A549 treated with AZD9567 at 1 μM for 4 hours (cell line): Measurements from ENCODE around the gene MEP1B. TPM values are rescaled to one million over a fixed set of nuclear protein-coding genes. Genes with fewer than 3 reads are reported as not detected.

Experiments
- total RNA-seq: library from RNA; stranded (reverse); fragments of 200-300 nt; extraction: Qiagen RNA extraction; gene quantifications from 5 replicates; pipeline ENCODE4 v1.2.3, GENCODE V29; 2022; ENCODE audit not compliant: insufficient read depth

The MEP1B gene
- total RNA-seq, result 0.07 to 0.11 TPM in 2 of 5 replicates, not detected in the others

GRCh38 chr18:32189790-32190189 lies at the start of gene MEP1B:
TSS of gene MEP1B (plus strand) at chr18:32190039. CDS start at chr18:32190071, 32 bp downstream.

Other genes starting within 250 kb of the MEP1B start
- gene TRAPPC8, start 246.9 kb upstream of the MEP1B start, total RNA-seq, result 11.7 to 13.3 TPM (median 12.0 TPM) in 5 replicates
- gene RNF125, start 171.2 kb upstream of the MEP1B start, total RNA-seq, result 0.22 to 0.40 TPM (median 0.37 TPM) in 5 replicates
- gene RNF138, start 98.2 kb upstream of the MEP1B start, total RNA-seq, result 13.5 to 17.1 TPM (median 14.6 TPM) in 5 replicates